A673 (cell line): ENCODE data around the gene RSF1. TPM values are rescaled to one million over a fixed set of nuclear protein-coding genes. Genes with fewer than 3 reads are reported as not detected.
"Not testable (repeated sequence)": the region's sequence is repeated elsewhere in the genome, so short reads cannot be mapped to it uniquely, and the experiment has no call there.

Experiments
- BruUV-seq: library from RNA; stranded (reverse); fragments of 400-500 nt; replicated peaks from 2 replicates; lab custom pipeline; 2021; lab: Mats Ljungman, UMichigan
- CTCF ChIA-PET: fragments of 300-600 bp; sonication (Branson Sonifier 250); formaldehyde crosslinking; loops from one replicate; lab custom pipeline; 2022; ENCODE audit warnings: antibody characterized with exemption; lab: Charles Lee
- POLR2A ChIA-PET: fragments of 300-600 bp; sonication (Branson Sonifier 250); formaldehyde crosslinking; loops from one replicate; lab custom pipeline; 2022; ENCODE audit warnings: antibody characterized with exemption; ENCODE audit not compliant: low non-redundant PET; lab: Charles Lee
- DNase-seq: peaks from one replicate; pipeline ENCODE4 v3.0.0-alpha.2; 2015; ENCODE audit warnings: low spot score
- H3K27ac ChIP-seq: fragments of 200-600 bp; sonication (generic); 2 replicates; pipeline ENCODE4 v1.5.1; 2016; ENCODE audit warnings: mixed run types, low read depth, mild to moderate bottlenecking, mixed read lengths, antibody characterized with exemption, low read length; ENCODE audit not compliant: poor library complexity, severe bottlenecking
- H3K27me3 ChIP-seq: fragments of 200-600 bp; sonication (generic); replicated peaks from 2 replicates; pipeline ENCODE4 v1.6.1; 2017; ENCODE audit warnings: mixed run types, low read depth, mild to moderate bottlenecking, mixed read lengths, antibody characterized with exemption, low read length; ENCODE audit not compliant: insufficient read depth, poor library complexity
- H3K36me3 ChIP-seq: fragments of 200-600 bp; sonication (generic); 2 replicates; pipeline ENCODE4 v1.6.1; 2016; ENCODE audit warnings: mixed run types, mild to moderate bottlenecking, mixed read lengths, antibody characterized with exemption, low read length; ENCODE audit not compliant: insufficient read depth, poor library complexity, severe bottlenecking
- H3K4me1 ChIP-seq: fragments of 200-600 bp; sonication (generic); 2 replicates; pipeline ENCODE4 v1.6.1; 2017; ENCODE audit warnings: mixed run types, mild to moderate bottlenecking, mixed read lengths, antibody characterized with exemption, low read length; ENCODE audit not compliant: insufficient read depth, poor library complexity, severe bottlenecking
- H3K4me3 ChIP-seq: fragments of 200-600 bp; sonication (generic); 2 replicates; pipeline ENCODE4 v1.5.1; 2016; ENCODE audit warnings: low read depth, mixed run types, mild to moderate bottlenecking, mixed read lengths, low read length; ENCODE audit not compliant: poor library complexity, severe bottlenecking
- H3K9me3 ChIP-seq: fragments of 200-600 bp; sonication (generic); 2 replicates; pipeline ENCODE4 v1.6.1; 2016; ENCODE audit warnings: mixed run types, low read depth, mild to moderate bottlenecking, mixed read lengths, antibody characterized with exemption, low read length; ENCODE audit not compliant: poor library complexity, severe bottlenecking
- EZH2 ChIP-seq: fragments of 200-600 bp; sonication (generic); IDR thresholded peaks from 2 replicates; pipeline ENCODE4 v1.6.1; 2017; ENCODE audit warnings: borderline replicate concordance, low read depth, mild to moderate bottlenecking, mixed read lengths, antibody characterized with exemption, low read length; ENCODE audit not compliant: poor library complexity, severe bottlenecking
- intact Hi-C: fragments of 100-400 bp; cut with micrococcal nuclease; formaldehyde crosslinking; loops from one replicate; pipeline ENCODE4 v1.10.0; 2022; ENCODE audit not compliant: unreplicated experiment
- total RNA-seq: library from RNA; stranded (reverse); gene quantifications from 2 replicates; pipeline ENCODE4 v1.2.3, GENCODE V29; 2021
- TF ChIP-seq, protein P1 (sequence below): fragments of 300-800, 200-600 bp; sonication (generic); conservative IDR thresholded peaks from 2 replicates; pipeline ENCODE4 v1.5.1; 2017; ENCODE audit warnings: low read depth, mild to moderate bottlenecking, antibody characterized with exemption, low read length, moderate library complexity, mixed read lengths

Gene RSF1
- total RNA-seq, 1 experiment from 2014 or later = 94.1 TPM

DNA sequence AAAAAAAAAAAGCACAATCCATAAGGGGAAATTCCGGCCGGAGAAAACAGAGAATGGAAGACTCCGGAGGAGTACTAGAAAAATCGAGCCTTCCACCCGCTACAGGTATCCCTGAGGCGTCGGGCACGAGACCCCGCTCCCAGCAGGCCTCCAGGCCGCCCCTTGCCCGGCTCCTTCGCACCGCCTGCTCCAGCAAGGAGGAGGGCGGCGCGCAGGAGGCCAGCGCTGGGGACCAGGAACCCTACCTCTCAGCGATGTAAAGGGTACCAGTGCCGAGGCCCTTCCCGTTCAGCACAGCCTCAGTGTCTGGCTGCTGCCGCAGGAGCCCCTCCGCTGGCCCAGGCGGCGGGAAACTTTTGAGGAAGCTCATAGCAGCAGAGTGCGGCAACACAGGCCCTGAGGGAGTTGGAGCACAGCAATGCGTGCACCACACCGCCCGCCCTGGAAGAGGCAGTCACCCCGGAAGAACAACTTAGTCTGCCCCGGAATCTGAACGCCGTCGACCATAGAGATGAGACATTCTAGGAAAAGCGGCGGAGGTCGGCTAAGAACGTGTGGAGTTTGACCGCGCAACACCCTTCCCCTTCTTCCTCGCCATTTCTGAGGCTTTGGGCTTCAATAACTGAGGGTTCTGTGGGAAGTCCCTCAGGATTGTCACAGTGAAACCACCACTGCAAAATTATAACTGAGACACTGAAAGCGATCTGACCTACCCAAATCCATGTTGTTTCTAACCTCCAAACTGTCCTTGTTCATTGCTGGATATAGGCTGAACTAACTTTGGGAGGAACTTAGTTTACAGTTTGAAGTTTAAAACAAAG lies 183.0 kb downstream of the RSF1 start, which contains the start of gene CLNS1A:
CLNS1A (minus strand) TSS at position 450 of the 821 bp plus-strand sequence; CDS start at position 370, 80 bp downstream.
- peak; percentile 97 for DNase-seq
- BruUV-seq = no TSS peak
- TF ChIP-seq, protein P1, sequence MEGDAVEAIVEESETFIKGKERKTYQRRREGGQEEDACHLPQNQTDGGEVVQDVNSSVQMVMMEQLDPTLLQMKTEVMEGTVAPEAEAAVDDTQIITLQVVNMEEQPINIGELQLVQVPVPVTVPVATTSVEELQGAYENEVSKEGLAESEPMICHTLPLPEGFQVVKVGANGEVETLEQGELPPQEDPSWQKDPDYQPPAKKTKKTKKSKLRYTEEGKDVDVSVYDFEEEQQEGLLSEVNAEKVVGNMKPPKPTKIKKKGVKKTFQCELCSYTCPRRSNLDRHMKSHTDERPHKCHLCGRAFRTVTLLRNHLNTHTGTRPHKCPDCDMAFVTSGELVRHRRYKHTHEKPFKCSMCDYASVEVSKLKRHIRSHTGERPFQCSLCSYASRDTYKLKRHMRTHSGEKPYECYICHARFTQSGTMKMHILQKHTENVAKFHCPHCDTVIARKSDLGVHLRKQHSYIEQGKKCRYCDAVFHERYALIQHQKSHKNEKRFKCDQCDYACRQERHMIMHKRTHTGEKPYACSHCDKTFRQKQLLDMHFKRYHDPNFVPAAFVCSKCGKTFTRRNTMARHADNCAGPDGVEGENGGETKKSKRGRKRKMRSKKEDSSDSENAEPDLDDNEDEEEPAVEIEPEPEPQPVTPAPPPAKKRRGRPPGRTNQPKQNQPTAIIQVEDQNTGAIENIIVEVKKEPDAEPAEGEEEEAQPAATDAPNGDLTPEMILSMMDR = no peak
- no peak for TF ChIP-seq EZH2
- ChIA-PET POLR2A (interaction anchor here (0.6 to 0.7 kb wide), 3 partner anchors 451 to 736 kb away, joined by 3 to 6 read pairs (median 3); no protein-coding TSS in a partner anchor), CTCF (no interaction called here)
- Histone ChIP-seq H3K4me1 (peaks cover 12% of the 10 kb centered on the region), H3K36me3 (peaks cover 4% of the 10 kb centered on the region), H3K4me3 (peak within 1 kb of the TSS; percentile 92), H3K27ac (peak within 1 kb of the TSS; percentile 87), H3K27me3 (no peaks in the 10 kb centered on the region), H3K9me3 (no peaks in the 10 kb centered on the region)
- intact Hi-C loops = loop anchor here (10.0 kb wide), 1 partner anchor 357 kb away; the partner anchor contains the start of gene INTS4

DNA sequence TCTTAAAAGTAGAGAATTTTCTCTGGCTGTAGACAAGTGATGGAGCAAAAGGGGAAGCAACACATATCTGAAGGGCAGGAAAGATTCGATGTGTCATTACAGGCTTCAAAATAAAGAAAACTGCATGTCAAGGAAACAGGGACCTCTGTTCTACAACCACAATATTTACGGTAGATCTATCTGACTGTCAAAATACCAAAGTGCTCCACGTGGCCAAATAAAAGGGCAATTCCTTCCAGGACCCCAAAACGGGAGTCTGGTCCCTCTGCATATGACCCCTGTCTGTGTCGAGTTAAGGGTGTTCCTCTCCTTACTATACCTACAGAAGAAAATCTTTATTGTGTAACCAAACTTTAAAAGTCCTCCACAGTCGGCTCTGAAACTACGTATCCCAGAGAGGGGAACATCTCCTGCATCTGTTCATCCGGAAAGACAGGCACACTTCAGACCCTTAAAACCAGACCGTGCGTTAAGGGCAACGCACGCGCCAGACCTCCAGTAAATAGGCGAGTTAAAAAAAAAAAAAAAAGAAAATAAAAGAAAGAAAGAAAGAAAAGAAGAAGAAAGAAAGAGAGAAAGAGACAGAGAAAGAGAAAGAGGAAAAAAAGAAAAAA lies 183.7 kb downstream of the RSF1 start:
- H3K4me3 ChIP-seq = peak overlapping the region; percentile 92
- TSS peak; percentile 80 for BruUV-seq
- H3K27ac ChIP-seq = peak overlapping the region; percentile 87
- TF ChIP-seq EZH2 = no peak
- TF ChIP-seq, protein P1 = no peak
- no peaks in the 10 kb centered on the region for H3K9me3 ChIP-seq
- peaks cover 11% of the 10 kb centered on the region for H3K36me3 ChIP-seq
- peaks cover 12% of the 10 kb centered on the region for H3K4me1 ChIP-seq
- DNase-seq = no peak
- intact Hi-C loops = loop anchor here (10.0 kb wide), 1 partner anchor 358 kb away; the partner anchor contains the start of gene INTS4
- CTCF ChIA-PET = no interaction called here
- no peaks in the 10 kb centered on the region for H3K27me3 ChIP-seq
- POLR2A ChIA-PET = interaction anchor here (0.6 kb wide), 1 partner anchor 452 kb away, joined by 6 read pairs; no protein-coding TSS in a partner anchor

DNA sequence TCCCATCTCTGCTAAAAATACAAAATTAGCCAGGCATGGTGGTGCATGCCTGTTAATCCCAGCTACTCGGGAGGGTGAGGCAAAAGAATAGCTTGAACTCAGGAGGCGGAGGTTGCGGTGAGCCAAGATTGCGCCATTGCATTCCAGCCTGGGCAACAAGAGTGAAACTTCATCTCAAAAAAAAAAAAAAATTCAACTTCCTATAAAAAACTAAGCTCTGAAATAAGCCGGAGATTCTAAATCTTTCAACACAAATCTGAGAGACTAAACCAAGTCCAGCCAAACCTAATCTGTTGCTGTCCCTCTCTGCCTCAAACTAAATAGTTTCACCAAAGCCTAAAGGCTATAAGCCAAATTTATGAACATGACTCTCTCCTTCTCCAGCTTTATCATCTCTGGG lies 186.6 kb downstream of the RSF1 start:
- H3K27me3 ChIP-seq, H3K4me3 ChIP-seq, DNase-seq, BruUV-seq, H3K27ac ChIP-seq, CTCF ChIA-PET, POLR2A ChIA-PET, H3K9me3 ChIP-seq: not testable (repeated sequence)
- H3K36me3 ChIP-seq = peaks cover 13% of the 10 kb centered on the region
- intact Hi-C loops = loop anchor here (10.0 kb wide), 1 partner anchor 361 kb away; the partner anchor contains the start of gene INTS4
- peaks cover 25% of the 10 kb centered on the region for H3K4me1 ChIP-seq
